NB4 (cell line): Measurements from ENCODE around the gene SORBS1.

Source experiments
- POLR2A ChIP-seq: IDR thresholded peaks from 2 replicates; pipeline ENCODE4 v1.6.1; 2011; ENCODE audit warnings: mild to moderate bottlenecking; ENCODE audit not compliant: insufficient read length; ENCODE audit errors: extremely low read depth
- TF ChIP-seq, protein P1 (sequence below): IDR thresholded peaks from 2 replicates; pipeline ENCODE4 v1.6.1; 2011; ENCODE audit warnings: low read depth, low read length
- TF ChIP-seq, protein P2 (sequence below): IDR thresholded peaks from one replicate; pipeline ENCODE4 v1.5.1; 2012; ENCODE audit warnings: low read depth, low read length

DNA sequence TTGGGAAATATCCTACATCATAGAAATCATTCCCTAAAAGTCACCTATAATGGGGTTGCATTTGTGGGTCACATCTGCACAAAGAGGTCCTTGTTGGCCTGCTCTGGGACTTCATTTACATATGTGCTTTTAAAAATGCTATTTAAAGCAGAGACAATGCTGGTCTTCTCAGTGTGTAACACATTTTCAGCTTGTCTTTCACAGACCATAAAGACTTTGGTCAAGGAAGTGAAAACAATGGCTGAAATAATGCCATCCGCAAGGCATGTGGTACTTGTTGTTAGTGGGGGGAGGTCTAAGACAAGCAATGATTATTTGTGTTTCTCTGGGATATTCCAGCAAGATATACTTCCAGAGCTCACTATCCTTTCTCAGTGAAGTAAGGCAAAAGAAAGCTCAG, 185.8 kb downstream of the SORBS1 start:
- no peak for TF ChIP-seq POLR2A
- TF ChIP-seq, protein P1, sequence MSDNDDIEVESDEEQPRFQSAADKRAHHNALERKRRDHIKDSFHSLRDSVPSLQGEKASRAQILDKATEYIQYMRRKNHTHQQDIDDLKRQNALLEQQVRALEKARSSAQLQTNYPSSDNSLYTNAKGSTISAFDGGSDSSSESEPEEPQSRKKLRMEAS = no peak
- TF ChIP-seq, protein P2, sequence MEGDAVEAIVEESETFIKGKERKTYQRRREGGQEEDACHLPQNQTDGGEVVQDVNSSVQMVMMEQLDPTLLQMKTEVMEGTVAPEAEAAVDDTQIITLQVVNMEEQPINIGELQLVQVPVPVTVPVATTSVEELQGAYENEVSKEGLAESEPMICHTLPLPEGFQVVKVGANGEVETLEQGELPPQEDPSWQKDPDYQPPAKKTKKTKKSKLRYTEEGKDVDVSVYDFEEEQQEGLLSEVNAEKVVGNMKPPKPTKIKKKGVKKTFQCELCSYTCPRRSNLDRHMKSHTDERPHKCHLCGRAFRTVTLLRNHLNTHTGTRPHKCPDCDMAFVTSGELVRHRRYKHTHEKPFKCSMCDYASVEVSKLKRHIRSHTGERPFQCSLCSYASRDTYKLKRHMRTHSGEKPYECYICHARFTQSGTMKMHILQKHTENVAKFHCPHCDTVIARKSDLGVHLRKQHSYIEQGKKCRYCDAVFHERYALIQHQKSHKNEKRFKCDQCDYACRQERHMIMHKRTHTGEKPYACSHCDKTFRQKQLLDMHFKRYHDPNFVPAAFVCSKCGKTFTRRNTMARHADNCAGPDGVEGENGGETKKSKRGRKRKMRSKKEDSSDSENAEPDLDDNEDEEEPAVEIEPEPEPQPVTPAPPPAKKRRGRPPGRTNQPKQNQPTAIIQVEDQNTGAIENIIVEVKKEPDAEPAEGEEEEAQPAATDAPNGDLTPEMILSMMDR = no peak
